Coronary artery (tissue), 2 donors: ENCODE results near the gene CNOT8.
"Not testable (repeated sequence)": the region's sequence is repeated elsewhere in the genome, so short reads cannot be mapped to it uniquely, and the experiment has no call there.

ENCODE experiments used
- DNase-seq: peaks from one replicate; pipeline ENCODE4 v3.0.0-alpha.2; 2017; ENCODE audit warnings: low spot score
- H3K27ac ChIP-seq, 2 donors: fragments of 200-600 bp; sonication (generic); one replicate each; pipeline ENCODE4 v1.5.1; 2016 to 2019
- H3K4me3 ChIP-seq: fragments of 200-600 bp; sonication (generic); 2 replicates; pipeline ENCODE4 v1.5.1; 2016; ENCODE audit warnings: mild to moderate bottlenecking, moderate library complexity
- CTCF ChIP-seq: fragments of 200-600 bp; sonication (generic); IDR thresholded peaks from one replicate; pipeline ENCODE4 v1.5.1; 2019; ENCODE audit warnings: antibody characterized with exemption

CNOT8 gene

DNA sequence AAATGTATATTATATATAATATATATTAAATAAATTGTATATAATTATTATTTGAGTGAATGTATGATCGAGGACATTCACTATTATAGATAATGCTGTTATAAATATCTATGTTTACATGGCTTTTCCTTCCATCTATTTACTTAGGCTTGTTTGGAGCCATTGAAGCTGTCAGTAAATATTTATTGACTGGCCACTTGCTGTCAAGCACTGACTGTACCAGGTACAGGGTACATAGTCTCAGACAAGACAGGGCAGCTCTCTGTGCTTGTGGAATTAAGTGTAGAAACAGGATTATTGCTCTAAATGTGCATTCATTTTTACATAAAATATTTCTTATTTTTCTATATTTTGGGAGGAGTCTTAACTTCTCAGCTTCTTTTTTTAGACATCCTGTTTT lies 24.4 kb upstream of the CNOT8 start:
- Histone ChIP-seq H3K27ac (peak overlapping the region in 1 of 2 donors; percentile 80), H3K4me3 (peak overlapping the region; percentile 59)
- DNase-seq: no peak
- no peak for TF ChIP-seq CTCF

DNA sequence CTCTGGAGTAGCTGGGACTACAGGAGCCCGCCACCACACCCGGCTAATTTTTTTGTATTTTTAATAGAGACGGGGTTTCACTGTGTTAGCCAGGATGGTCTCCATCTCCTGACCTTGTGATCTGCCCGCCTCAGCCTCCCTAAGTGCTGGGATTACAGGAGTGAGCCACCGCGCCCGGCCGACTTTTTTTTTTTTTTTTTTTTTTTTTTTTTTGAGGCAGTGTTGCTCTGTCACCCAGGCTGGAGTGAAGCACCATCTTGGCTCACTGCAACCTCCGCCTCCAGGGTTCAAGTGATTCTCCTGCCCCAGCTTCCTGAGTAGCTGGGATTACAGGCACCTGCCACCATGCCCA lies 22.8 kb upstream of the CNOT8 start:
- Histone ChIP-seq H3K4me3 (peak overlapping the region; percentile 59), H3K27ac (peak overlapping the region; percentile 80 to 89)
- DNase-seq: not testable (repeated sequence)

- peak overlapping the region; percentile 80 to 89 for H3K27ac ChIP-seq
- no peak for TF ChIP-seq CTCF
- no peak overlapping the region for H3K4me3 ChIP-seq
- no peak for DNase-seq
Observed at GRCh38 chr5:154836225-154836624, 22.2 kb upstream of the CNOT8 start.

GRCh38 chr5:154837009-154837901 lies 21.2 kb upstream of the CNOT8 start:
- no peak overlapping the region for H3K4me3 ChIP-seq
- DNase-seq: no peak
- no peak for TF ChIP-seq CTCF
- peak overlapping the region in 1 of 2 donors; percentile 89 for H3K27ac ChIP-seq

DNA sequence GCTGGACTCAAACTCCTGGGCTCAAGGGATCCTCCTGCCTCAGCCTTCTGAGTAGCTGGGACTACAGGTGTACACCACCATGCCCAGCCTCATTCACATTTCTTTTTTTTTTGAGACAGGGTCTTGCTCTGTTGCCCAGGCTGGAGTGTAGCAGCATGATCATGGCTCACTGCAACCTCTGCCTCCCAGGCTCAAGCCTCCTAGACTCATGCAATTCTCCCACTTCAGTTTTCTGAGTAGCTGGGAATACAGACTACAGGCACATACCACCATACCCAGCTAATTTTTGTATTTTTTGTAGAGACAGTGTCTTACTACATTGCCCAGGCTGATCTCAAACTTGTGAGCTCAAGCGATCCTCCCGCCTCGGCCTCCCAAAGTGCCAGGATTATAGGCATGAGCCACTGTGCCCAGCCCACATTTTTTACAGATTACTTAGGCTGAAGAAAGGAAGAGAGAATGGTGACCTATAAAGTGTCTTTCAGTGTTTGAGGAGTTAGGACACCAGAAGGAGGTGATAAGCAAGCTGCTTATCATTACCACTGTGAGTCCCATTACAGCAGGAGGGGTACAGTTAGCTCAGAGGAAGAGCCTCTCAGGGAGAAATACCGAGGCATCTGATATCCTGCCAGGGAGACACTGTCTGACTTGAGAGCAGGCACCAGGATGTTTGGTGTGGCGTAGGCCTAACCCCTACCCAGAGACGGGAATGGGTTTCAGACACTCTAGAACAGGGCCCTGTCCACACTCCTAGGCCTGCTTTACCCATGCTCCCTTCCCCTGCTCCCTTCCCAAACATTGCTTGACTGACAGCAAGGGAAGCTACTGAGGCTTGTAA lies 17.8 kb upstream of the CNOT8 start:
- H3K27ac ChIP-seq: peak overlapping the region in 1 of 2 donors; percentile 40
- H3K4me3 ChIP-seq: no peak overlapping the region
- no peak for TF ChIP-seq CTCF
- DNase-seq: no peak

- no peak for DNase-seq
- Histone ChIP-seq H3K27ac (peak overlapping the region in 1 of 2 donors; percentile 40), H3K4me3 (no peak overlapping the region)
- no peak for TF ChIP-seq CTCF
Observed at GRCh38 chr5:154841273-154841661, 17.2 kb upstream of the CNOT8 start.

DNA sequence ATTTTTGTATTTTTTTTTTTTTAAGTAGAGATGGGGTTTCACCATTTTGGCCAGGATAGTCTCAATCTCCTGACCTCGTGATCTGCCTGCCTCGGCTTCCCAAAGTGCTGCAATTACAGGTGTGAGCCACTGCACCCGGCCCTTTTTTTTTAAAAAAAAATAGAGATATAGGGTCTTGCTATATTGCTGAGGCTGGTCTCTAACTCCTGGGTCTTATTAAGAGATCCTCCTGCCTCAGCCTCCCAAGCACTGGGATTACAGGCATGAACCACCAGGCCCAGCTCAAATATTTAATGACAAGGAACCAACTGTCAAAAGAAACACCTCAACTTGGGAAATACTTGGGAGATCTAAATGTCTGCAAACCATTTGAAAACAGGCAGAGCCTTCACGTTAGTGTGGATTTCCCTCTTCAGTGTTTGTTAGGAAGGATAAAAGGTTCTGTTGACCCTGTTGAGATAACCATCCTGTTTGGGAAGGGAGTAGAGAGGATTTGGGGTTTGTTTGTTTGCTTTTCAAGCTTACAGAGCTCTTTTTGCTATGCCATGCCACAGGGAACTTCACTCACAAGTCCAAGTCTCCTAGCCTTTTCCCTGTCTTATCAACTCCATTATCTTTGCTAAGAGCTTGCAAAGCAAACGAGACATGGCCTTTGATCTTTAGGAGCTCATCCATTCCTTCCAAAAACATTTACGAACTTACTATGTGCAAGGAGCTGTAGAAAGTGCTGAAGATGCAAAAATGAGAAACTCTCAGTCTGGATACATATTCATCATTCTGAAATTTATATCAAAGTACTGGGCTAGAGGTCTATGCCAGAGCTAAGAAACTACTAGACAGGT lies 15.5 kb upstream of the CNOT8 start:
- no peak overlapping the region for H3K27ac ChIP-seq
- no peak overlapping the region for H3K4me3 ChIP-seq
- peak; percentile 7 for DNase-seq
- no peak for TF ChIP-seq CTCF
